Loucy (cell line): Measurements from ENCODE around the gene KCNJ6.

Experiments used
- EZH2phosphoT487 ChIP-seq: fragments of 200-600 bp; IDR thresholded peaks from 2 replicates; pipeline ENCODE4 v1.6.1; 2018; ENCODE audit warnings: antibody characterized with exemption, mild to moderate bottlenecking, moderate library complexity, borderline replicate concordance
- TF ChIP-seq, protein P1 (sequence below): fragments of 200-600 bp; sonication (generic); conservative IDR thresholded peaks from 2 replicates; pipeline ENCODE4 v1.5.1; 2014; ENCODE audit warnings: mild to moderate bottlenecking, antibody characterized with exemption, low read length

DNA sequence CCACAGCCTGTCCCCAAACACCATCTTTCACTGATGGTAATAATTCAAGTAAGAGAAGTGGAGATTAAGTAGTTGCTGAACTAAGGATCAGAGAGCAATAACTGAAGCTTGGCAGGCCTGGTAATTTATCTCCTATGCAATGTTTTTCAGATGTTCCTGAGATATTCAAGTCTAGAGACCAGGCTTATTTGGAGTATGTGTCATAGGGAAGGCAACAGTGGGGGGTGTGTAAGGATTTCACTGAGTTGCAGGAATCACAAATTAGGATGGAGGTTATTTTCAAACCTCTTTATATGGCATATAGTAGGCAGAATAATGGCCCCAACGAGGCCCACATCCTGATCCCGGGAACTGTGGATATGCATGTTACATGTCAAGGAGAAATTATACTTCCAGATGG, 171.7 kb downstream of the KCNJ6 start:
- TF ChIP-seq, protein P1, sequence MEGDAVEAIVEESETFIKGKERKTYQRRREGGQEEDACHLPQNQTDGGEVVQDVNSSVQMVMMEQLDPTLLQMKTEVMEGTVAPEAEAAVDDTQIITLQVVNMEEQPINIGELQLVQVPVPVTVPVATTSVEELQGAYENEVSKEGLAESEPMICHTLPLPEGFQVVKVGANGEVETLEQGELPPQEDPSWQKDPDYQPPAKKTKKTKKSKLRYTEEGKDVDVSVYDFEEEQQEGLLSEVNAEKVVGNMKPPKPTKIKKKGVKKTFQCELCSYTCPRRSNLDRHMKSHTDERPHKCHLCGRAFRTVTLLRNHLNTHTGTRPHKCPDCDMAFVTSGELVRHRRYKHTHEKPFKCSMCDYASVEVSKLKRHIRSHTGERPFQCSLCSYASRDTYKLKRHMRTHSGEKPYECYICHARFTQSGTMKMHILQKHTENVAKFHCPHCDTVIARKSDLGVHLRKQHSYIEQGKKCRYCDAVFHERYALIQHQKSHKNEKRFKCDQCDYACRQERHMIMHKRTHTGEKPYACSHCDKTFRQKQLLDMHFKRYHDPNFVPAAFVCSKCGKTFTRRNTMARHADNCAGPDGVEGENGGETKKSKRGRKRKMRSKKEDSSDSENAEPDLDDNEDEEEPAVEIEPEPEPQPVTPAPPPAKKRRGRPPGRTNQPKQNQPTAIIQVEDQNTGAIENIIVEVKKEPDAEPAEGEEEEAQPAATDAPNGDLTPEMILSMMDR = no peak
- TF ChIP-seq EZH2phosphoT487 = no peak
